Panc1 (cell line): Measurements from ENCODE around the gene PAK4.

Experiments
- CTCF ChIP-seq: fragments of 450-650 bp; IDR thresholded peaks from 2 replicates; pipeline ENCODE4 v1.5.1; 2017; ENCODE audit warnings: mild to moderate bottlenecking
- SIN3A ChIP-seq: IDR thresholded peaks from 2 replicates; pipeline ENCODE4 v1.6.1; 2012; ENCODE audit warnings: low read depth, mild to moderate bottlenecking, low read length, moderate library complexity, borderline replicate concordance; ENCODE audit not compliant: insufficient read depth

DNA sequence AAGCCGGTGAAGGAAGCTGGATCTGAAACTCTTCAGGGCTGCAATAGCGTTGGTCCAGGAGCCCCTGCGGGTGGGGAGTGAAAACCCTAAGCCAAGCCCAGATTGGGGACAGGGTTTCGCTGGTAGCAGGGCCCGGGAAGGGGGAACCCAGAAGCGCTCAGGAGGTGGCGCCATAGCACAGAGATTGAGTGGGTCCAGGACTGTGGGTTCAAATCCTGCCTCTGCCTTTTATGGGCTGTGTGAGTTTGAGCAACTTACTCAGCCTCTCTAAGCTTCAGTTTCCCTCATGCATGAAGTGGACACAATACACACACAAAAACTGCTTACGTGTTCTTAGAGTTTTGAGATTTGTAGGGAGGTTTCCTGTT is 86.8 kb downstream of the PAK4 start:
- no peak for TF ChIP-seq CTCF
- TF ChIP-seq SIN3A, result no peak
